ENCODE results near the gene MYZAP. TPM values are rescaled to one million over a fixed set of nuclear protein-coding genes. Genes with fewer than 3 reads are reported as not detected.

Gene MYZAP
- total and polyA plus RNA-seq, 10 of the 15 experiments (the other 5 are each of a cell fraction or from before 2014, with no cell fraction given), result not detected

- no peak for TF ChIP-seq REST (IDR thresholded peaks at IDR 0.05; ENCODE audit: low read depth, low read length)
Measured at GRCh38 chr15:57643826-57644225, 52.1 kb downstream of the MYZAP start (continued).

GRCh38 chr15:57646087-57646486 is 54.4 kb downstream of the MYZAP start:
- in situ Hi-C loops (cut with MboI), result no loop called here
- SMC1A ChIA-PET (ENCODE audit: uncharacterized antibody, unreplicated experiment), result interaction anchor here (1.3 kb wide), 1 partner anchor 15 kb away, joined by 3 read pairs; no protein-coding TSS in a partner anchor
- DNase-seq (ENCODE audit: low read depth, low spot score) (no peak), FAIRE-seq (no peak), ATAC-seq (no peak)
- no peaks in the 10 kb centered on the region for H3K36me3 ChIP-seq (ENCODE audit: control insufficient read depth in 2 of 2, insufficient read depth in 2 of 2, low read length in 1 of 2)
- no peaks in the 10 kb centered on the region for H3K79me2 ChIP-seq (ENCODE audit: control insufficient read depth, insufficient read depth, low read length)
- CTCF ChIA-PET, result interaction anchor here (1.4 to 2.1 kb wide), 2 partner anchors 9 to 215 kb away, joined by 5 read pairs; no protein-coding TSS in a partner anchor
- intact Hi-C loops (cut with micrococcal nuclease; ENCODE audit: unreplicated experiment), result no loop called here
- no peak overlapping the region for H3K27ac ChIP-seq (ENCODE audit: control insufficient read depth, insufficient read depth)
- BruUV-seq (replicated peaks), result no TSS peak
- H3K4me3 ChIP-seq, result no peak overlapping the region
- RAD21 ChIA-PET (ENCODE audit: unreplicated experiment), result no interaction called here
- 69% methylated on average over 5 of the region's 5 CpGs for WGBS (ENCODE audit: insufficient coverage, insufficient replicate concordance, low lambda C conversion rate, missing lambda C conversion rate)
- H3K9me3 ChIP-seq (replicated peaks; ENCODE audit: control insufficient read depth, insufficient read depth, low read length), result no peaks in the 10 kb centered on the region
- POLR2A ChIA-PET, result no interaction called here
- no peak overlapping the region for H2AFZ ChIP-seq (ENCODE audit: control insufficient read depth, low read depth, low read length)
- TF ChIP-seq SMAD1 (IDR thresholded peaks at IDR 0.05; ENCODE audit: low read depth, partially characterized antibody), result no peak
- TF ChIP-seq MTA2 (IDR thresholded peaks at IDR 0.05; ENCODE audit: low read depth), result no peak
- no peak for TF ChIP-seq TBL1XR1 (IDR thresholded peaks at IDR 0.05; ENCODE audit: low read depth, low read length)
- TF ChIP-seq ZNF274 (IDR thresholded peaks at IDR 0.05; ENCODE audit: insufficient read depth, insufficient read length), result no peak
- no peak for TF ChIP-seq CBX3 (IDR thresholded peaks at IDR 0.05; ENCODE audit: borderline replicate concordance, low read depth)
- TF ChIP-seq RELA (IDR thresholded peaks at IDR 0.05; ENCODE audit: borderline replicate concordance, partially characterized antibody), result no peak
- no peak for TF ChIP-seq STAT1 (conservative IDR thresholded peaks at IDR 0.05)
- TF ChIP-seq PBX3 (IDR thresholded peaks at IDR 0.05; ENCODE audit: insufficient replicate concordance, low read depth, low read length), result no peak
- TF ChIP-seq BCLAF1 (IDR thresholded peaks at IDR 0.05), result no peak
- no peak for TF ChIP-seq FOXK2 (IDR thresholded peaks at IDR 0.05)
- TF ChIP-seq MYC (IDR thresholded peaks at IDR 0.05; ENCODE audit: insufficient read depth, insufficient read length, insufficient replicate concordance, low read length, severe bottlenecking), result no peak
- TF ChIP-seq EED (IDR thresholded peaks at IDR 0.05; ENCODE audit: low read depth), result no peak
- no peaks in the 10 kb centered on the region for H4K20me1 ChIP-seq (ENCODE audit: control insufficient read depth, insufficient read depth)
- H3K4me1 ChIP-seq (ENCODE audit: control insufficient read depth, insufficient read depth, low read length), result no peaks in the 10 kb centered on the region; the same call in 1 of the 2 replicates
- no peaks in the 10 kb centered on the region; a peak in 1 of 4 replicates for H3K27me3 ChIP-seq (replicated peaks in 1 of 2; ENCODE audit: control insufficient read depth in 2 of 2, insufficient read depth in 2 of 2, low read length in 1 of 2)
- no peak overlapping the region for H3K4me2 ChIP-seq (ENCODE audit: control insufficient read depth, insufficient read depth)
- no peak overlapping the region for H3K9ac ChIP-seq (ENCODE audit: control insufficient read depth, insufficient read depth, low read length)

Measured in GM12878 (cell line).